Measurements from ENCODE around the gene SLC10A1.

SLC10A1 gene

DNA sequence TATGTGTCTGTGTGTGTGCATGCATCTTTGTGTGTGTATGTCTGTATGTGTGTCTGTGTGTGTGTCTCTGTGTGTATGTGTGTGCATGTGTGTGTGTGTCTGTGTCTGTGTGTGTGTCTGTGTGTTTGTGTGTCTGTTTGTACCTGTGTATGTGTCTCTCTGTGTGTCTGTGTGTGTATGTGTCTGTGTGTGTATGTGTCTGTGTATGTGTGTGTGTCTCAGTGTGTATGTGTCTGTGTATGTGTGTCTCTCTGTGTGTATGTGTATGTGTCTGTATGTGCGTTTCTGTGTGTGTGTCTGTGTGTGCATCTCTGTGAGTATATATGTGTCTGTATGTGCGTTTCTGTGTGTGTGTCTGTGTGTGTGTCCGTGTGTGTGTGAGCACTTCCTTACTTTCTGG lies 42.6 kb upstream of the SLC10A1 start:
- H3K9me3 ChIP-seq (ENCODE audit: insufficient read depth, low read depth, low read length): no peaks in the 10 kb centered on the region
- TF ChIP-seq, protein P1, sequence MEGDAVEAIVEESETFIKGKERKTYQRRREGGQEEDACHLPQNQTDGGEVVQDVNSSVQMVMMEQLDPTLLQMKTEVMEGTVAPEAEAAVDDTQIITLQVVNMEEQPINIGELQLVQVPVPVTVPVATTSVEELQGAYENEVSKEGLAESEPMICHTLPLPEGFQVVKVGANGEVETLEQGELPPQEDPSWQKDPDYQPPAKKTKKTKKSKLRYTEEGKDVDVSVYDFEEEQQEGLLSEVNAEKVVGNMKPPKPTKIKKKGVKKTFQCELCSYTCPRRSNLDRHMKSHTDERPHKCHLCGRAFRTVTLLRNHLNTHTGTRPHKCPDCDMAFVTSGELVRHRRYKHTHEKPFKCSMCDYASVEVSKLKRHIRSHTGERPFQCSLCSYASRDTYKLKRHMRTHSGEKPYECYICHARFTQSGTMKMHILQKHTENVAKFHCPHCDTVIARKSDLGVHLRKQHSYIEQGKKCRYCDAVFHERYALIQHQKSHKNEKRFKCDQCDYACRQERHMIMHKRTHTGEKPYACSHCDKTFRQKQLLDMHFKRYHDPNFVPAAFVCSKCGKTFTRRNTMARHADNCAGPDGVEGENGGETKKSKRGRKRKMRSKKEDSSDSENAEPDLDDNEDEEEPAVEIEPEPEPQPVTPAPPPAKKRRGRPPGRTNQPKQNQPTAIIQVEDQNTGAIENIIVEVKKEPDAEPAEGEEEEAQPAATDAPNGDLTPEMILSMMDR (conservative IDR thresholded peaks at IDR 0.05; ENCODE audit: low read length): no peak
- no peak for TF ChIP-seq EZH2phosphoT487 (IDR thresholded peaks at IDR 0.05; ENCODE audit: borderline replicate concordance)

GRCh38 chr14:69838881-69839416 lies 41.9 kb upstream of the SLC10A1 start:
- H3K4me3 ChIP-seq (ENCODE audit: low read length, poor library complexity, severe bottlenecking): no peak overlapping the region
- H3K4me1 ChIP-seq (ENCODE audit: insufficient read depth, low read length, poor library complexity, severe bottlenecking): no peaks in the 10 kb centered on the region
- no peak overlapping the region for H3K4me2 ChIP-seq (ENCODE audit: low read depth, low read length, poor library complexity, severe bottlenecking)
- no peaks in the 10 kb centered on the region for H3K79me2 ChIP-seq (ENCODE audit: insufficient read depth, low read length)
- no peaks in the 10 kb centered on the region for H3K36me3 ChIP-seq (ENCODE audit: insufficient read depth, low read length)
- no peak overlapping the region for H2AFZ ChIP-seq (ENCODE audit: low read length)
- no peak overlapping the region for H3K9ac ChIP-seq (ENCODE audit: low read depth, low read length, poor library complexity, severe bottlenecking)
- H3K9me3 ChIP-seq (ENCODE audit: insufficient read depth, low read depth, low read length): no peaks in the 10 kb centered on the region
- H3F3A ChIP-seq (ENCODE audit: low read depth): no peaks in the 10 kb centered on the region
- H3K9me2 ChIP-seq (replicated peaks; ENCODE audit: low read depth, low read length): no peaks in the 10 kb centered on the region
- no peaks in the 10 kb centered on the region for H4K20me1 ChIP-seq (ENCODE audit: insufficient read depth, low read length, poor library complexity, severe bottlenecking)
- TF ChIP-seq, protein P1 (conservative IDR thresholded peaks at IDR 0.05; ENCODE audit: low read length): peak; percentile 39
- TF ChIP-seq EZH2phosphoT487 (IDR thresholded peaks at IDR 0.05; ENCODE audit: borderline replicate concordance): no peak
- H3K27me3 ChIP-seq (ENCODE audit: insufficient read depth, low read length, poor library complexity, severe bottlenecking): no peaks in the 10 kb centered on the region

More for the DNA sequence above, 42.6 kb upstream of the SLC10A1 start:
- no peak overlapping the region for H3K9ac ChIP-seq (ENCODE audit: low read depth, low read length, poor library complexity, severe bottlenecking)
- no peaks in the 10 kb centered on the region for H4K20me1 ChIP-seq (ENCODE audit: insufficient read depth, low read length, poor library complexity, severe bottlenecking)
- H3K79me2 ChIP-seq (ENCODE audit: insufficient read depth, low read length): no peaks in the 10 kb centered on the region
- H2AFZ ChIP-seq (ENCODE audit: low read length): no peak overlapping the region
- no peaks in the 10 kb centered on the region for H3F3A ChIP-seq (ENCODE audit: low read depth)
- H3K4me1 ChIP-seq (ENCODE audit: insufficient read depth, low read length, poor library complexity, severe bottlenecking): no peaks in the 10 kb centered on the region
- no peak overlapping the region for H3K4me3 ChIP-seq (ENCODE audit: low read length, poor library complexity, severe bottlenecking)
- H3K9me2 ChIP-seq (replicated peaks; ENCODE audit: low read depth, low read length): no peaks in the 10 kb centered on the region
- no peaks in the 10 kb centered on the region for H3K36me3 ChIP-seq (ENCODE audit: insufficient read depth, low read length)
- H3K27me3 ChIP-seq (ENCODE audit: insufficient read depth, low read length, poor library complexity, severe bottlenecking): no peaks in the 10 kb centered on the region
- H3K4me2 ChIP-seq (ENCODE audit: low read depth, low read length, poor library complexity, severe bottlenecking): no peak overlapping the region

GRCh38 chr14:69828879-69829278 lies 31.8 kb upstream of the SLC10A1 start:
- TF ChIP-seq, protein P1 (conservative IDR thresholded peaks at IDR 0.05; ENCODE audit: low read length): no peak
- no peak for TF ChIP-seq EZH2phosphoT487 (IDR thresholded peaks at IDR 0.05; ENCODE audit: borderline replicate concordance)

More at GRCh38 chr14:69828879-69829278, 31.8 kb upstream of the SLC10A1 start:
- no peak overlapping the region for H3K9ac ChIP-seq (ENCODE audit: low read depth, low read length, poor library complexity, severe bottlenecking)
- no peak overlapping the region for H3K4me3 ChIP-seq (ENCODE audit: low read length, poor library complexity, severe bottlenecking)
- H3K36me3 ChIP-seq (ENCODE audit: insufficient read depth, low read length): no peaks in the 10 kb centered on the region
- H3K9me2 ChIP-seq (replicated peaks; ENCODE audit: low read depth, low read length): no peaks in the 10 kb centered on the region
- no peak overlapping the region for H3K4me2 ChIP-seq (ENCODE audit: low read depth, low read length, poor library complexity, severe bottlenecking)
- no peaks in the 10 kb centered on the region for H3F3A ChIP-seq (ENCODE audit: low read depth)
- H3K4me1 ChIP-seq (ENCODE audit: insufficient read depth, low read length, poor library complexity, severe bottlenecking): no peaks in the 10 kb centered on the region
- no peaks in the 10 kb centered on the region for H3K9me3 ChIP-seq (ENCODE audit: insufficient read depth, low read depth, low read length)
- H3K27me3 ChIP-seq (ENCODE audit: insufficient read depth, low read length, poor library complexity, severe bottlenecking): no peaks in the 10 kb centered on the region
- no peaks in the 10 kb centered on the region for H3K79me2 ChIP-seq (ENCODE audit: insufficient read depth, low read length)
- H2AFZ ChIP-seq (ENCODE audit: low read length): no peak overlapping the region
- H4K20me1 ChIP-seq (ENCODE audit: insufficient read depth, low read length, poor library complexity, severe bottlenecking): no peaks in the 10 kb centered on the region
